PC-9 (cell line): ENCODE data around the gene CDC26.

Experiments used
- CTCF ChIP-seq: fragments of 200-600 bp; sonication (generic); conservative IDR thresholded peaks from 2 replicates; pipeline ENCODE4 v1.6.1; 2017; ENCODE audit warnings: mixed run types, antibody characterized with exemption, mild to moderate bottlenecking, moderate library complexity
- EZH2 ChIP-seq: fragments of 200-600 bp; sonication (generic); IDR thresholded peaks from 2 replicates; pipeline ENCODE4 v1.8.0; 2017; ENCODE audit warnings: antibody characterized with exemption, low read depth

- TF ChIP-seq EZH2 (no peak), CTCF (no peak)
Measured at GRCh38 chr9:113241161-113241560, 34.2 kb downstream of the CDC26 start.
